Heart left ventricle (tissue), 13 donors: ENCODE data around the gene TBC1D20.

ENCODE experiments used
- CTCF ChIP-seq, 12 donors: fragments of 200-600 bp; sonication (generic) in 4 of 12; IDR thresholded peaks; one replicate each; pipeline versions ENCODE4 v1.5.0 to v1.8.0; 2018 to 2022; ENCODE audit warnings: antibody characterized with exemption in 12 of 12, mild to moderate bottlenecking in 5 of 12
- POLR2A ChIP-seq, 2 donors: fragments of 450-650 bp; IDR thresholded peaks; one replicate each; pipeline ENCODE4 v1.6.1; 2017; ENCODE audit warnings: antibody characterized with exemption in 2 of 2, mild to moderate bottlenecking in 2 of 2, moderate library complexity in 2 of 2
- donor health status: ischemic (EF 13 %, LVEDD 7.1; RV severe dilation, severe dysfunction).
- donor health status: DM: no; HTN: yes; CAD: no.
- donor health status: DM: no; HTN: no; CAD: no.
- donor health status: ischemic (EF 25% LVEDD 6.9; RV normal size, moderate dysfunction).
- donor health status: ischemic (EF 25% LVEDD 5.7; RV mildly dilated, moderate dysfunction).
- donor health status: ischemic (EF 35%, LVEDD 5.7; RV mildly dilated, moderate dysfunction).
- donor health status: nonischemic (EF 11% LVEDD 7.7; RV severe dilation, severe dysfunction).
- donor health status: DM: yes; HTN: yes; CAD: no.
- donor health status: PGD.
- donor health status: ischemic (EF 29% LVEDD 5.4; RV normal size, mild dysfunction).
- donor health status: nonischemic (EF 23%, LVEDD 6.1; RV moderate dilation, normal function).

- TF ChIP-seq POLR2A (IDR thresholded peaks at IDR 0.05) (no peak), CTCF (IDR thresholded peaks at IDR 0.05) (no peak)
Measured at GRCh38 chr20:497979-498378, 35.6 kb upstream of the TBC1D20 start.
